ENCODE results near the gene ITPK1.

ITPK1 gene

GRCh38 chr14:92907316-92907911, 208.3 kb downstream of the ITPK1 start:
- no peak for TF ChIP-seq CTCF (IDR thresholded peaks at IDR 0.05; ENCODE audit: low read depth, low read length)
- DNase-seq (ENCODE audit: low read depth, low spot score): no peak
- in situ Hi-C loops (cut with HindIII; ENCODE audit: low sequenced_read_pairs): no loop called here
- H3K4me3 ChIP-seq (ENCODE audit: low read depth, low read length): no peak overlapping the region

- TF ChIP-seq CTCF (IDR thresholded peaks at IDR 0.05; ENCODE audit: low read depth, low read length): no peak
- no peak for DNase-seq (ENCODE audit: low read depth, low spot score)
- in situ Hi-C loops (cut with HindIII; ENCODE audit: low sequenced_read_pairs): no loop called here
- no peak overlapping the region for H3K4me3 ChIP-seq (ENCODE audit: low read depth, low read length)
Observed at GRCh38 chr14:92906823-92907222, 208.9 kb downstream of the ITPK1 start.

- TF ChIP-seq CTCF (IDR thresholded peaks at IDR 0.05; ENCODE audit: low read depth, low read length): no peak
- no peak overlapping the region for H3K4me3 ChIP-seq (ENCODE audit: low read depth, low read length)
- in situ Hi-C loops (cut with HindIII; ENCODE audit: low sequenced_read_pairs): no loop called here
- DNase-seq (ENCODE audit: low read depth, low spot score): no peak
Observed at GRCh38 chr14:92906420-92906819, 209.3 kb downstream of the ITPK1 start.

- no peak for DNase-seq (ENCODE audit: low read depth, low spot score)
- no peak for TF ChIP-seq CTCF (IDR thresholded peaks at IDR 0.05; ENCODE audit: low read depth, low read length)
- no peak overlapping the region for H3K4me3 ChIP-seq (ENCODE audit: low read depth, low read length)
- in situ Hi-C loops (cut with HindIII; ENCODE audit: low sequenced_read_pairs): no loop called here
Observed at GRCh38 chr14:92905667-92906066, 210.1 kb downstream of the ITPK1 start.

GRCh38 chr14:92903359-92903758, 212.4 kb downstream of the ITPK1 start:
- DNase-seq (ENCODE audit: low read depth, low spot score): no peak
- in situ Hi-C loops (cut with HindIII; ENCODE audit: low sequenced_read_pairs): no loop called here
- no peak for TF ChIP-seq CTCF (IDR thresholded peaks at IDR 0.05; ENCODE audit: low read depth, low read length)
- no peak overlapping the region for H3K4me3 ChIP-seq (ENCODE audit: low read depth, low read length)

GRCh38 chr14:92902726-92903125, 213.0 kb downstream of the ITPK1 start:
- in situ Hi-C loops (cut with HindIII; ENCODE audit: low sequenced_read_pairs): no loop called here
- no peak for DNase-seq (ENCODE audit: low read depth, low spot score)
- TF ChIP-seq CTCF (IDR thresholded peaks at IDR 0.05; ENCODE audit: low read depth, low read length): no peak
- no peak overlapping the region for H3K4me3 ChIP-seq (ENCODE audit: low read depth, low read length)

- TF ChIP-seq CTCF (IDR thresholded peaks at IDR 0.05; ENCODE audit: low read depth, low read length): no peak
- in situ Hi-C loops (cut with HindIII; ENCODE audit: low sequenced_read_pairs): no loop called here
- no peak overlapping the region for H3K4me3 ChIP-seq (ENCODE audit: low read depth, low read length)
- DNase-seq (ENCODE audit: low read depth, low spot score): no peak
Observed at GRCh38 chr14:92902191-92902590, 213.5 kb downstream of the ITPK1 start.
